ENCODE measurements around the gene SLC25A23. TPM values are rescaled to one million over a fixed set of nuclear protein-coding genes. Genes with fewer than 3 reads are reported as not detected.

SLC25A23 gene
- total RNA-seq, 1 donor from 2014 or later, result 30.2 TPM

GRCh38 chr19:6476155-6476895 lies 16.7 kb upstream of the SLC25A23 start:
- no peaks in the 10 kb centered on the region for H3K9me3 Mint-ChIP-seq (ENCODE audit: unreplicated experiment)
- H3K27me3 Mint-ChIP-seq (ENCODE audit: unreplicated experiment), result peaks cover 1% of the 10 kb centered on the region
- peaks cover 4% of the 10 kb centered on the region for H3K36me3 Mint-ChIP-seq (ENCODE audit: unreplicated experiment)
- peak; percentile 86 for DNase-seq
- TF ChIP-seq, protein P1, sequence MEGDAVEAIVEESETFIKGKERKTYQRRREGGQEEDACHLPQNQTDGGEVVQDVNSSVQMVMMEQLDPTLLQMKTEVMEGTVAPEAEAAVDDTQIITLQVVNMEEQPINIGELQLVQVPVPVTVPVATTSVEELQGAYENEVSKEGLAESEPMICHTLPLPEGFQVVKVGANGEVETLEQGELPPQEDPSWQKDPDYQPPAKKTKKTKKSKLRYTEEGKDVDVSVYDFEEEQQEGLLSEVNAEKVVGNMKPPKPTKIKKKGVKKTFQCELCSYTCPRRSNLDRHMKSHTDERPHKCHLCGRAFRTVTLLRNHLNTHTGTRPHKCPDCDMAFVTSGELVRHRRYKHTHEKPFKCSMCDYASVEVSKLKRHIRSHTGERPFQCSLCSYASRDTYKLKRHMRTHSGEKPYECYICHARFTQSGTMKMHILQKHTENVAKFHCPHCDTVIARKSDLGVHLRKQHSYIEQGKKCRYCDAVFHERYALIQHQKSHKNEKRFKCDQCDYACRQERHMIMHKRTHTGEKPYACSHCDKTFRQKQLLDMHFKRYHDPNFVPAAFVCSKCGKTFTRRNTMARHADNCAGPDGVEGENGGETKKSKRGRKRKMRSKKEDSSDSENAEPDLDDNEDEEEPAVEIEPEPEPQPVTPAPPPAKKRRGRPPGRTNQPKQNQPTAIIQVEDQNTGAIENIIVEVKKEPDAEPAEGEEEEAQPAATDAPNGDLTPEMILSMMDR (IDR thresholded peaks at IDR 0.05; ENCODE audit: partially characterized antibody, unreplicated experiment), result no peak
- no peaks in the 10 kb centered on the region for H3K4me1 Mint-ChIP-seq (ENCODE audit: low read depth, unreplicated experiment)
- H3K4me3 Mint-ChIP-seq (ENCODE audit: unreplicated experiment), result no peak overlapping the region
- no peak overlapping the region for H3K27ac Mint-ChIP-seq (ENCODE audit: unreplicated experiment)

- Mint-ChIP-seq H3K4me1 (ENCODE audit: low read depth, unreplicated experiment) (no peaks in the 10 kb centered on the region), H3K4me3 (ENCODE audit: unreplicated experiment) (no peak overlapping the region), H3K27me3 (ENCODE audit: unreplicated experiment) (peaks cover 1% of the 10 kb centered on the region), H3K36me3 (ENCODE audit: unreplicated experiment) (peaks cover 4% of the 10 kb centered on the region), H3K9me3 (ENCODE audit: unreplicated experiment) (no peaks in the 10 kb centered on the region), H3K27ac (ENCODE audit: unreplicated experiment) (no peak overlapping the region)
- TF ChIP-seq, protein P1 (IDR thresholded peaks at IDR 0.05; ENCODE audit: partially characterized antibody, unreplicated experiment), result no peak
- DNase-seq, result peak; percentile 29
Measured at GRCh38 chr19:6475321-6476108, 15.9 kb upstream of the SLC25A23 start.

GRCh38 chr19:6473647-6474046 lies 14.1 kb upstream of the SLC25A23 start:
- H3K27ac Mint-ChIP-seq (ENCODE audit: unreplicated experiment), result no peak overlapping the region
- TF ChIP-seq, protein P1 (IDR thresholded peaks at IDR 0.05; ENCODE audit: partially characterized antibody, unreplicated experiment), result no peak
- H3K9me3 Mint-ChIP-seq (ENCODE audit: unreplicated experiment), result peaks cover 2% of the 10 kb centered on the region
- no peak for DNase-seq
- H3K27me3 Mint-ChIP-seq (ENCODE audit: unreplicated experiment), result peaks cover 1% of the 10 kb centered on the region
- H3K4me1 Mint-ChIP-seq (ENCODE audit: low read depth, unreplicated experiment), result no peaks in the 10 kb centered on the region
- no peak overlapping the region for H3K4me3 Mint-ChIP-seq (ENCODE audit: unreplicated experiment)
- H3K36me3 Mint-ChIP-seq (ENCODE audit: unreplicated experiment), result peaks cover 4% of the 10 kb centered on the region

DNA sequence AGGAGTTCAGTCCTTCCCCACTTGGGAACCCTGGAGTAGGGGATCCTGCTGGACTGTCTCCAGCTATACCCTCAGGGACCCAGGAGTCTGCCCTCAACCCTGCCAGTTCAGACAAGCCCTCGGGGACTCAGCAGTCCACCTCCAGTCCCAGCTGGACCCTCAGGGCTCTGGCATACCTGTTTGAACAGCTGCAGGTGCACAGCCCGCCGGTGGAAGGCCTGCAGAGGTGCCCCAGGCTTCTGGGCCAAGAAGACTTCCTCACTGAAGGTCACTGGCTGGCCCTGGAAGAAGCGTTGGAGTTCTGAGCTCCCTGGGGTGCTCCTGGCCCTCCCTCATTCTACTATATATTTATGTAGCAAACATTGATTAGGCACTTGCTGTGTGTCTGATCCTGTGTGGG lies 13.1 kb upstream of the SLC25A23 start:
- Mint-ChIP-seq H3K27me3 (ENCODE audit: unreplicated experiment) (peaks cover 1% of the 10 kb centered on the region), H3K4me1 (ENCODE audit: low read depth, unreplicated experiment) (no peaks in the 10 kb centered on the region), H3K27ac (ENCODE audit: unreplicated experiment) (no peak overlapping the region), H3K9me3 (ENCODE audit: unreplicated experiment) (peaks cover 2% of the 10 kb centered on the region), H3K36me3 (ENCODE audit: unreplicated experiment) (peaks cover 4% of the 10 kb centered on the region), H3K4me3 (ENCODE audit: unreplicated experiment) (no peak overlapping the region)
- no peak for DNase-seq
- TF ChIP-seq, protein P1 (IDR thresholded peaks at IDR 0.05; ENCODE audit: partially characterized antibody, unreplicated experiment), result no peak

GRCh38 chr19:6471076-6471475 lies 11.5 kb upstream of the SLC25A23 start:
- H3K36me3 Mint-ChIP-seq (ENCODE audit: unreplicated experiment), result peaks cover 4% of the 10 kb centered on the region
- peaks cover 2% of the 10 kb centered on the region for H3K27me3 Mint-ChIP-seq (ENCODE audit: unreplicated experiment)
- peaks cover 2% of the 10 kb centered on the region for H3K9me3 Mint-ChIP-seq (ENCODE audit: unreplicated experiment)
- H3K4me3 Mint-ChIP-seq (ENCODE audit: unreplicated experiment), result no peak overlapping the region
- no peaks in the 10 kb centered on the region for H3K4me1 Mint-ChIP-seq (ENCODE audit: low read depth, unreplicated experiment)
- DNase-seq, result no peak
- TF ChIP-seq, protein P1 (IDR thresholded peaks at IDR 0.05; ENCODE audit: partially characterized antibody, unreplicated experiment), result no peak
- H3K27ac Mint-ChIP-seq (ENCODE audit: unreplicated experiment), result no peak overlapping the region
